DMS79 (cell line): ENCODE results near the gene SOD2.
"Not testable (repeated sequence)": the region's sequence is repeated elsewhere in the genome, so short reads cannot be mapped to it uniquely, and the experiment has no call there.

ENCODE experiments used
- DNase-seq: peaks from one replicate; lab custom pipeline; 2025; lab: John Stamatoyannopoulos, UW

Gene SOD2

GRCh38 chr6:159716247-159717096 lies 23.4 kb upstream of the SOD2 start:
- DNase-seq, result no peak

DNA sequence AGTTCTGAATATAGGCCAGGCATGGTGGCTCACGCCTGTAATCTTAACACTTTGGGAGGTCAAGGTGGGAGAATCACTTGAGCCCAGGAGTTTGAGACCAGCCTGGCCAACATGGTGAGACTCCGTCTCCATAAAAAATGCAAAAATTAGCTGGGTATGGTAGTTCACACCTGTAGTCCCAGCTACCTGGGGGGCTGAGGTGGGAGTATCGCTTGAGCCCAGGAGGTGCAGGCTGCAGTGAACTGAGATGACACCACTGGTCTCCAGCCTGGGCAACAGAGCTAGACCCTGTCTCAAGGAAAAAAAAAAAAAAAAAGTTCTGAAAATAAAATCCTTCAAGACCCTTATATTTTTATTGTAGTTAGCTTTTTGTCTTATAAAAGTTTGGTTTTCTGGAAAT lies 22.6 kb upstream of the SOD2 start:
- DNase-seq, result no peak

DNA sequence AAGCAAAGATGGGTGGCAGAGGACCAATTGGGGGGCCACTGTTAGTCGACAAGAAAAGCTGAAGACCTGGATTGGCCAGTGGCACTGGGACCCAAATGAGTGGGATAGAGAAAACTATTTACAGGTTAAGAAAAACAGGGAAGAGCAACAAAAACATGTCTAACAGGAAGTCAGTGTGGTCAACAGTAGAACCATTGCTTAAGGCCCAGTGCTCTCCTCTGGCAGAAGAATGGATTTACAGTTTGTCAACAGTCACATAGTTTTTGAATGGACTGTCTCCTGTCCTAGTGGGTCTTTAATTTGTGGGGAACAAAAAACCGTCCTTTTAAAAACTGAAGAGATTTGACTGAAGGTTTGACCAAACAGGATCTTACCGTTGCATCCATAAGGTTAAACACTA lies 22.1 kb upstream of the SOD2 start:
- DNase-seq, result no peak

DNA sequence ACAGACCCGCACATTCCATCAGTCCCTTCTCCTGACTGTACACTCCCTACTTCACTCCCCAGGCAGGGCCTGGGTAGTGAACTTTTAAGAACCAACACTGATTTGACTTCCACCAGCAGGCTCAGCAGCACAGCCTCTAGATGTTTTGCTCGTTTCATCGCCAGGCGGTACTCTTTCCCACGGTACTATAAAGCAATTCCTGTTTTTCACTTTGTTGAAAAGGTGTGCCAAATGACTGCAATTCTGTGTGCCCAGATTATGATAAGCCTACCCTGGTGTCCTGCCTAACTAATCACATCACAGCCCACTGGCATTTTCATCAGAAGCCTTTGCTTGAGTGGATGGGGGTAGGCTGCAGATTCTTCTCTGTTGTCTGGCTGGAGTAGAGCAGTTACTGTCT lies 21.4 kb upstream of the SOD2 start:
- DNase-seq, result no peak

GRCh38 chr6:159713984-159714383 lies 20.9 kb upstream of the SOD2 start:
- no peak for DNase-seq

DNA sequence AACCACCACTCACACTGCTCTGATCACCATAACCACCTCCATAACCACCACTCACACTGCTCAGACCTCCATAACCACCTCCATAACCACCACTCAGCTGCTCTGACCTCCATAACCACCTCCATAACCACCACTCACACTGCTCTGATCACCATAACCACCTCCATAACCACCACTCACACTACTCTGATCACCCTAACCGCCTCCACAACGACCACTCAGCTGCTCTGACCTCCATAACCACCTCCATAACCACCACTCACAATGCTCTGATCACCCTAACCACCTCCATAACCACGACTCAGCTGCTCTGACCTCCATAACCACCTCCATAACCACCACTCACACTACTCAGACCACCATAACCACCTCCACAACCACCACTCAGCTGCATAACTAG lies 19.3 kb upstream of the SOD2 start:
- DNase-seq, result not testable (repeated sequence)

DNA sequence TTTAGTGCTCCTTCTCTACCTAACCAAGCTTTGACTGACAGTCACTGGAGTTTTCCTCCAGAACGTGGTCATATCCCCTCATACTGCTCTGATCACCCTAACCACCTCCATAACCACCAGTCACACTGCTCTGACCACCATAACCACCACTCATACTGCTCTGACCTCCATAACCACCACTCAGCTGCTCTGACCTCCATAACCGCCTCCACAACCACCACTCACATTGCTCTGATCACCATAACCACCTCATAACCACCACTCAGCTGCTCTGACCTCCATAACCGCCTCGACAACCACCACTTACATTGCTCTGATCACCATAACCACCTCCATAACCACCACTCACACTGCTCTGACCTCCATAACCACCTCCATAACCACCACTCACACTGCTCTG lies 17.6 kb upstream of the SOD2 start:
- not testable (repeated sequence) for DNase-seq

DNA sequence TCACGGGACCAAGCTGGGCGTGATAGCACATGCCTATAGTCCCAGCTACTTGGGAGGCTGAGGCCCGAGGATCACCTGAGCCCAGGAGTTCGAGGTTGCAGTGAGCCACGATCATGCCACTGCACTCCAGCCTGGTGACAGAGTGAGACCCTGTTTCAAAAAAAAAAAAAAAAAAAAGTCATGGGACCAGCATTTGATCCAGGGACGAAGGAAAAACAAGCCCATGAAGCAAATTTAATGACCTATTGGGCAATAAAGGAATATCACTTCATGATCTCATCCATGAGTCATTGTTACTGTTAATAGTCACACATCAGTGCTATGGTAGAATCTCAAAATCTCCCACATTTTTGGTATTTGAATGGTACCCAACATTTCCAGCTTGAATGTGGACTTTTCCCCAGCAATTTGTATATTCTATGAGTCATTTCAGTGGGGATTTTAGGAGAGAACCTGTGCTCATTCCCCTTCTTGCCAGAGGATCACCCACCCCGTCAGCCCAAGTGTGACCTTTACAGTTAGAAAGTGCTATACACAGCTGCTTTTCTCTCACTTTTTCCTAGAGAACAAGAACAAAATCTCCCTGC lies 8.5 kb upstream of the SOD2 start:
- DNase-seq, result no peak

DNA sequence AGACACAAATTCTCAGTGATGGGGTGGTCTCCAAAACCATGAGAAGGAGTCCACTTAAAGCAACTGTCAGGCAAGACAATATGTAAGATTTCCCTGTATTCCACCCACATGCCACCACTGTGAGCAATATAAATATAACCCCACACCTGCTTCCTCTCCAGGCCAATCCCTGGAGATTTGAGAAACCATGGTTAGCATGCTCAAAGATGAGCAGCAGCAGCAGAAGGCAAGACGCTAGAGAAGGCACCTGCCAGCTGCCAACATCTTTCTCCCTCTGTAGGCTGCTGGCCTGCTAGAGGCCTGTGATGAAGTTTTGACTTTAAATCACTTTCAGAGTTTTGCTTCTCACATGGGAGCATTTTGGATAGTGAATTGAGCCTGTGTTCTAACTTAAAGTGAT lies 7.9 kb upstream of the SOD2 start:
- DNase-seq, result no peak

GRCh38 chr6:159695984-159696383 lies 2.9 kb upstream of the SOD2 start:
- no peak for DNase-seq

DNA sequence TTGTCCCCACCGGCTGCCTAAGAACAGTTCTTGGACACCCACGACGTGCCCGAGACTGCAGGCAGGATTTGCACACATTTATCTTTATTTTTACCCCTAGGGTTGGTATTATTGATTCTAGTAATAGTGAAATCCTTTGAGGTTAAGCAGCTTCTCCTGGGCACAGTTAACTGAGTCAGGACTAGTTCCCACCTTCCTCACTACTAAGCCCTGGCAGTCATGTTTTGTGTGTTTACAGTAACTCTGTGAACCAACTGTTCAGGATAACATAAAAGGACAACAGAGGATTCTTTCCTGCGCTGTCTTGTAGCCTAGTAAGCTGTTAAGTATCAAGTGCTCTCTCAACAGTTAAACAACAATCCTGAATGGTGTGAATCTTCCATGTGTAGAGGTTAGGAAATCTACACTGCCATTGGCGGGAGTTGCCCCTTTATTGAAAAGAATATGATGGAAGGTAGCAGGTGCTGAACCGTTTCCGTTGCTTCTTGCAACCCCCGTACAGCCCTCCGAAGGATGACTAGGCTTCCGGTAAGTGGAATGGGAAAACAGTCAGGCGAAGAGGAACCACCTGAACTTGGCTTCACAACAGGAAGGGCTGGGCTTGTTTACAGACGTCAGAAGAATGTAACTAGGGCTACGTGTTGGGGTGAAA lies 979 bp upstream of the SOD2 start:
- peak; percentile 28 for DNase-seq

DNA sequence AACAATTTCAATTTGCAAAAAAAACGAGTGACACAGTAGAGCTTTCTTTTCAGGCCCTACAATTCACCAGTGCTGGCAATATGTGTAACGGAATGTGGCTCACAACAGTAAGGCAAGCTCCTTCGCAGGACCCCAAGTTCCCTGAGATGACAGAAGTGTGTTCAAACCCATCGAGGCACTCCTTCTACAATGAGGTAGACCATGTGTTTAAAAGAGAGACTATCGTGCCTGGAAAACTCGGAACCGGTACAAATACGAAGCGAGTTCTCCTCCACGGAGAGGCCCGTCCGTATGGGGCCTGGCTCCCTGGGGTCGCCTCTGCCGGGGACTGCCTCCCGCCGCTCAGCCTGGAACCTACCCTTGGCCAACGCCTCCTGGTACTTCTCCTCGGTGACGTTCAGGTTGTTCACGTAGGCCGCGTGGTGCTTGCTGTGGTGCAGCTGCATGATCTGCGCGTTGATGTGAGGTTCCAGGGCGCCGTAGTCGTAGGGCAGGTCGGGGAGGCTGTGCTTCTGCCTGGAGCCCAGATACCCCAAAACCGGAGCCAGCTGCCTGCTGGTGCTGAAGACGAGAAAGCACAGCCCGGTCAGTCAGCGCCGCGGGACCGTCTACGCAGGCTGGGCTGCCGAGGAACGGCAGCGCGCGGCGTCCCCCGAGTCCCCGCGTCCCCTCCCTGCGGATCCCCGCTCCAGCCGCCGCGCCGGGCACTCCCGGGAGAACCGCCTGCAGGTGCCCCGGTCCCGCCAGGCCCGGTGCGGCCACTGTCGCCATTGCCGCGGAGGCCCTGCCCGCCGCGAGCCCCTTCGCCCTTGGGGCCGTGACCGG lies 526 bp downstream of the SOD2 start:
- peak; percentile 18 for DNase-seq

- DNase-seq, result no peak
Measured at GRCh38 chr6:159691963-159692287, 1.1 kb downstream of the SOD2 start.

DNA sequence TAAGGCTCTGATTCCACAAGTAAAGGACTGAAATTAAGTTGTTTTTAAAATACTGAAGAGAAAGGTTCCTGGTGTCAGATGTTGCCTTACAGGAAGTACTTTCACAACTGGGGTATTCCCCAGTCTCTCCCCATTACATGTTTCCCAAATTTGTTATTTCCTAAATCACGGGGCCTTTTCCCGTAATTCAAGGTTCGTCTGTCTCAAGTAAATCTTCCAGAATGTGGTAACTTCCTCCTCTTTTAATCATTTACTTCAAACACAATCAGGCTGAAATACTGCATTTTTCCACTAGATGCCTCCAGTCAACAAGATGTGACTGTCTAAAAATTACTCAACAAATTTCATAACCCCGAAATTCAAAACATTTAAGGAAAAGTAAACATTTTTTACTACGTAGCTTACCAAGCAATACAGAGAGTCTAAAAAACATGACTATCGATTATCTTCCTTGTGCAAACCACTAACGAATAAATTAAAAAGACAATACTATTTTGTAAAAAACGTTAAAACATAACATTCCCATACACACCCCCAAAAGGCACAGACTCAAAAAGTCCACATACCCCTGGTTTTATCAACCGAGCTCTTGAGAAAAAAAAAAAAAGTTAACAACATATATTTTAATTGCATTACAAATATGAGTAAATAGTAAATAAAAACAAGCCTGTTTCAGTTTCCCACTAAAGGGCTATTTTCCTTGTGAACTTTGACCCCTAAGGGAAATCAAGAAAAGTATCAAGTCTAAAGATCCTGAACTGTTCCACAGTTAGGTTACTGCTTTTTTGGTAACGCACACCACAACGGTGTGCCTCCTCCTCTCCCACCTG lies 1.7 kb downstream of the SOD2 start:
- no peak for DNase-seq

- DNase-seq, result not testable (repeated sequence)
Measured at GRCh38 chr6:159690135-159690534, 2.9 kb downstream of the SOD2 start.

DNA sequence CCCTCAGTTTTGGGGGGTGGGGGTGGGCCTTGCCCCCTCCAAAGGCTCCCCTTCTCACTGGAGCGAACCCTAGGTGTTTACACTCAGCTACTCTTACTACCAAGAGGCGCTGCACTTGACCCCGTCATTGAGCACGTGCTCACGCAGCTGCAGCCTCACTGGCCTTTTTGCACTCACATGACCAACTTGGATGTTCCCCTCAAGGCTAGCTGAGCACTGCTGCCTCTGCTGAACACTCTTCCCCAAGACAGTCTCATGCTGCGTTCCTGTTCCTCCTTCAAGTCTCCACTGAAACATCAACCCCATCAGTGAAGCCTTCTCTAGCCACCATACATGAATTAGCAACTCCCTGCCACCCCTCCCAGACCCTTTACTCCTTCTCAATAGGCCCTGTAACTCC lies 4.0 kb downstream of the SOD2 start:
- no peak for DNase-seq

DNA sequence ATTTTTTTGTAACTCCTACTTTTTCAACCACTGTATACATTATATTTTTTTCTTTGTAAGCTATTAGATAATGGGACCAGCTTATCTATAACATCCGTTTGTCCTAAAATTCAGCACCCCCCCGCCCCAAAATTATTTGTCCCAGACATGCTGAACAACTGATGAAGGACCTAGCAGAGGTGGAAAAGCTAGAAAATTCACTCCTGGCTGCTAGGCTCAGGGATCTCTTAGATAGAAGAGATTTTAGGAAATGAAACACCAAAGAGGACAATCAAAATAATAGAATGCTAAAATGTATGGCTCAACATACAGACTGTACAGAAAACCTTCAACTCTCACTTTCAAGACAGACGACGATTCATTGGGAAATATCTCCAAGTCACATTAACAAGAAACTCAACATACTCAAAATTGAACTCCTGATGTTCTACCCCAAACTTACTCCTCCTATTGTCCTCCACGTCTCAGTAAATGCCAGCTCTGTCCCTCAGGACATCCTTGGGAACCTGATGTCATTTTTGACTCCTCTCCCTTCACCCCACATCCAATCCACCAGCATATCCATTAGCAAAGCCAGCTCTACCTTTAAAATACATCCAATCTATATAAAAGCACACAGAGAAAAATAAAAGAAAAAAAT lies 4.7 kb downstream of the SOD2 start:
- DNase-seq, result no peak

GRCh38 chr6:159687341-159687740 lies 5.7 kb downstream of the SOD2 start:
- DNase-seq, result no peak

- no peak for DNase-seq
Measured at GRCh38 chr6:159686703-159687102, 6.3 kb downstream of the SOD2 start.

DNA sequence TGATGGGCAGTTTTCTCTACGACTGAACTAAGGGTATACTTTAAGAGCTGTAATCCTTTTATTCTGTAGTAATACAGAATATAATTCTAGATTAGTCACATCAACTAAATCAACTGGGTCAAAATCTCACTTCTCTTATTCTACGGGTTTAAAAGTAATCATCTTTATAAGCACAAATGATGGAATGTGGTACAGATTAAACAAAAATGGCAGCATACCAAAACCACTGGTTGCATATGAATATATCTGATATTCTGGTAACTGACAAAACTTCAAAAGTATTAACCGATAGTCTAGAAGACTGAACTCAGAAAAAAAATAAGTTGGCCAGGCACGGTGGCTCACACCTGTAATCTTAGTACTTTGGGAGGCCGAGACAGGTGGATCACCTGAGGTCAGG lies 7.0 kb downstream of the SOD2 start:
- DNase-seq, result no peak

DNA sequence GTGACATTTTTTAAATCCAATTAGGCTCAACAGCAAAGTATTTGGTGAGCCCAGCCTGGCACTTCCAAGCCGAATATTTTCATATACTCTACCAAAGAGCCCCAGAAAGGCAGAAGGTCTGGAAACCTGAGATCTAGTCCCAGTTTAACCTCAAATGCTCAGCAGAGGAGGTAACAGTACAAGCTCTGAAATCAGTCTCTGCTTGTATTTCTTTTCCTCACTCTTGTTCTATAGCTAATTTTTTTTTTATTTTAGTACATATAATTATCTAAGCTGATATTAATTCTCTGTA lies 9.1 kb downstream of the SOD2 start:
- no peak for DNase-seq
